SK-N-MC (cell line): ENCODE data around the gene UGT1A3.

Experiments used
- EZH2 ChIP-seq: fragments of 200-600 bp; sonication (generic); IDR thresholded peaks from one replicate; pipeline ENCODE4 v1.6.1; 2017; ENCODE audit warnings: antibody characterized with exemption
- FOXP2 ChIP-seq: optimal IDR thresholded peaks from 2 replicates; pipeline ENCODE3; 2011; ENCODE audit warnings: mild to moderate bottlenecking, moderate library complexity; ENCODE audit not compliant: insufficient read depth; ENCODE audit errors: extremely low read length, control extremely low read depth
- POLR2AphosphoS5 ChIP-seq: IDR thresholded peaks from 2 replicates; pipeline ENCODE4 v1.6.1; 2012; ENCODE audit warnings: mild to moderate bottlenecking, low read depth, low read length, borderline replicate concordance

DNA sequence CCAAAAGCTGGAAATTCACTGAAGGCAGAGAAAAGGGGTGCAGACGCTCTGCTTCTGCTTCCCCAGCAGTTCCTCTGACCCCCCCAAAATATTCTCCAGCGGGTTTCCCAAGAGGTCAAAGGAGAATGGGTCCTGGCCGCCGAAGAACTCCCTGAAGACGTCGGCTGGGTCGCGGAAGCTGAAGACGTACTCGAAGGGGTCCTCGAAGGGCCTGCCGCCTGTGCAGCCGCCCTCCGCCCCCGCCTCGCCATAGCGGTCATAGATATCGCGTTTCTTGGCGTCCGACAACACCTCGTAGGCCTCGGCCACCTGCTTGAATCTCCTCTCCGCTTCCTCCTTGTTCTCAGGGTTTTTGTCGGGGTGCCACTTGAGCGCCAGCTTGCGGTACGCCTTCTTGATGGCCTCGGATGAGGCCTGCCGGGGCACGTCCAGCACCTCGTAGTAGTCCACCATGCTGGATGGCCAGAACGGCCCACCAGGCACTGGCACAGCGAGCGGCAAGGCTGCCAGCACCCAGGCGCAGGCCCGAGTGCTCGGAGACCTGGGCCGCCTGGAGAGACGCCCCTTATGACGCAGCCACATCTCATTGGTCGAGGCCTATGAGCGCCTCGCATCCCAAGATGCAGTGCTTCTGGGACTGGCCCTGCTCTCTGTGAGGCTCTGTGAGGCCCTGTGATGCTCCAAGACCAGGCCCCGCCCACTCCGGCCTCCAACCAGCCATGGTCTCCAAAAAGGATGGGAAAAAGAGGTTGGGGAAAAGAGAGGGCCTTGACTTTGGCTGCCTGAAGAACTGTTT, 14.8 kb downstream of the UGT1A3 start:
- TF ChIP-seq POLR2AphosphoS5, result no peak
- TF ChIP-seq EZH2, result no peak
- TF ChIP-seq FOXP2, result no peak
